ENCODE measurements around the gene IPP.

DNA sequence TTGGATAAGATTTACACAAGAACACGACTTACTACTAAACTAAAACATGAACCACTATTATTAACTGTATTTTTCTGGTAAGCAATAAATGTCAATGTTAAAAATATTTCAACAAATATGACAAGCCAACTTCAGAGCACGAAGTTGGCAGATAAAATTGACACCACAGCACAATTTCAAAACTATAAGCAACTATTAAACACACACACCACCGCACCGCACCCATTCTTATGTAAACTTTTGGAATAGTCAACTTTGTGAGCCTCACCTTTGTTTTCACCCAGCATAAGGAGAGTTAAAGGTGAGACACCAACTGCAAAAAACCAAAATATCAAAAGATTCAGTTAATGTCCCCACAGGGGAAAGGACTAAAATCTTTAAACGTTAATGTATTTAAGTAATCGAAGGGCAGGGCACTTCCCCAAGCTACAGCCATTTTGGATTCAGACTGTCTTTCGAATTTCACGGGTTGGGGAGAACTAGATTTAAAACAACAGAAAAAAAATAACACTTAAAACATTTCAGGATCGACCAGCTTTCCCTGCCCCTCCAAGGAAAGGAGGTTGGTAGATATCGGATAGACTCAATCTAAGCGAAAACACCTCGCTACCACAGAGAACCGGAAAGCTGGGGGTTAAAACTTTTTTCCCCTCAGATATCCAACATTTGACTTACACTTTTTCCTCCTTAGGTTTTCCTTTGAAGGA, 65.0 kb downstream of the IPP start:
- TF ChIP-seq, protein P1, sequence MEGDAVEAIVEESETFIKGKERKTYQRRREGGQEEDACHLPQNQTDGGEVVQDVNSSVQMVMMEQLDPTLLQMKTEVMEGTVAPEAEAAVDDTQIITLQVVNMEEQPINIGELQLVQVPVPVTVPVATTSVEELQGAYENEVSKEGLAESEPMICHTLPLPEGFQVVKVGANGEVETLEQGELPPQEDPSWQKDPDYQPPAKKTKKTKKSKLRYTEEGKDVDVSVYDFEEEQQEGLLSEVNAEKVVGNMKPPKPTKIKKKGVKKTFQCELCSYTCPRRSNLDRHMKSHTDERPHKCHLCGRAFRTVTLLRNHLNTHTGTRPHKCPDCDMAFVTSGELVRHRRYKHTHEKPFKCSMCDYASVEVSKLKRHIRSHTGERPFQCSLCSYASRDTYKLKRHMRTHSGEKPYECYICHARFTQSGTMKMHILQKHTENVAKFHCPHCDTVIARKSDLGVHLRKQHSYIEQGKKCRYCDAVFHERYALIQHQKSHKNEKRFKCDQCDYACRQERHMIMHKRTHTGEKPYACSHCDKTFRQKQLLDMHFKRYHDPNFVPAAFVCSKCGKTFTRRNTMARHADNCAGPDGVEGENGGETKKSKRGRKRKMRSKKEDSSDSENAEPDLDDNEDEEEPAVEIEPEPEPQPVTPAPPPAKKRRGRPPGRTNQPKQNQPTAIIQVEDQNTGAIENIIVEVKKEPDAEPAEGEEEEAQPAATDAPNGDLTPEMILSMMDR (conservative IDR thresholded peaks at IDR 0.05): no peak
- TF ChIP-seq EZH2 (IDR thresholded peaks at IDR 0.05; ENCODE audit: low read depth): no peak

All from PC-9 (cell line).